HG03469 (cell line): ENCODE measurements around the gene GAS7.

Source experiments
- ATAC-seq: cut with Tn5 transposase; IDR thresholded peaks from one replicate; pipeline ENCODE4 v1.9.1; 2021; ENCODE audit warnings: mild to moderate bottlenecking, moderate library complexity, moderate number of reproducible peaks; ENCODE audit not compliant: unreplicated experiment

GAS7 gene

GRCh38 chr17:9900044-9900594 lies 298.3 kb downstream of the GAS7 start:
- no peak for ATAC-seq

- no peak for ATAC-seq
Observed at GRCh38 chr17:9899280-9900043, 298.9 kb downstream of the GAS7 start.

- no peak for ATAC-seq
Observed at GRCh38 chr17:9898812-9899211, 299.6 kb downstream of the GAS7 start.

- ATAC-seq: no peak
Observed at GRCh38 chr17:9897372-9897968, 300.9 kb downstream of the GAS7 start.

GRCh38 chr17:9895923-9896322 lies 302.5 kb downstream of the GAS7 start:
- no peak for ATAC-seq

- no peak for ATAC-seq
Observed at GRCh38 chr17:9894231-9894630, 304.2 kb downstream of the GAS7 start.

- ATAC-seq: no peak
Observed at GRCh38 chr17:9893411-9894012, 304.9 kb downstream of the GAS7 start.

GRCh38 chr17:9890124-9890523 lies 308.3 kb downstream of the GAS7 start:
- no peak for ATAC-seq

GRCh38 chr17:9887508-9887907 lies 310.9 kb downstream of the GAS7 start:
- ATAC-seq: no peak

- no peak for ATAC-seq
Observed at GRCh38 chr17:9886141-9886930, 312.1 kb downstream of the GAS7 start.

- no peak for ATAC-seq
Observed at GRCh38 chr17:9883451-9883850, 315.0 kb downstream of the GAS7 start.

GRCh38 chr17:9880582-9880999 lies 317.8 kb downstream of the GAS7 start:
- ATAC-seq: no peak

- ATAC-seq: no peak
Observed at GRCh38 chr17:9878786-9879525, 319.4 kb downstream of the GAS7 start.

- no peak for ATAC-seq
Observed at GRCh38 chr17:9878356-9878755, 320.1 kb downstream of the GAS7 start.

- no peak for ATAC-seq
Observed at GRCh38 chr17:9875441-9875840, 323.0 kb downstream of the GAS7 start.

- ATAC-seq: no peak
Observed at GRCh38 chr17:9874722-9875121, 323.7 kb downstream of the GAS7 start.

- no peak for ATAC-seq
Observed at GRCh38 chr17:9872852-9873251, 325.6 kb downstream of the GAS7 start.

GRCh38 chr17:9868552-9868951 lies 329.9 kb downstream of the GAS7 start:
- ATAC-seq: no peak

GRCh38 chr17:9865586-9865985 lies 332.8 kb downstream of the GAS7 start:
- no peak for ATAC-seq

GRCh38 chr17:9862949-9863348 lies 335.5 kb downstream of the GAS7 start:
- ATAC-seq: no peak
